ENCODE results near the gene NUDT3.

DNA sequence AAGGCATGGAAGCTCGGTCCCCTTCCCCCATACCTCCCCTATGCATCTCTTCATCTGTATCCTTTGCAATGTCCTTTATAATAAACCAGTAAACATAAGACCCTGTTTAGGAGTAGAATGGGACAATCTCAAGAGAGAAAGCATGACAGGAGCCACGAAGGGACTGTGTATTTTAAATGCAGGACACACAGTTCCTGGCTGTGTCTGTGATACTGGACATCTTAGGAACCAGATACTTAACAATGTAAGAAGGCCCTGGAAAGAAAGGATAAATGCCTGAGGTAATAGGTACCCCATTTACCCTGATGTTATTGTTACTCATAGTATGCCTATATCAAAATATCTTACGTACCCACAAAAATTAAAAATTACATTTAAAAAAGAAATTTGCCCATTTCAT, 36.6 kb downstream of the NUDT3 start:
- TF ChIP-seq, protein P1, sequence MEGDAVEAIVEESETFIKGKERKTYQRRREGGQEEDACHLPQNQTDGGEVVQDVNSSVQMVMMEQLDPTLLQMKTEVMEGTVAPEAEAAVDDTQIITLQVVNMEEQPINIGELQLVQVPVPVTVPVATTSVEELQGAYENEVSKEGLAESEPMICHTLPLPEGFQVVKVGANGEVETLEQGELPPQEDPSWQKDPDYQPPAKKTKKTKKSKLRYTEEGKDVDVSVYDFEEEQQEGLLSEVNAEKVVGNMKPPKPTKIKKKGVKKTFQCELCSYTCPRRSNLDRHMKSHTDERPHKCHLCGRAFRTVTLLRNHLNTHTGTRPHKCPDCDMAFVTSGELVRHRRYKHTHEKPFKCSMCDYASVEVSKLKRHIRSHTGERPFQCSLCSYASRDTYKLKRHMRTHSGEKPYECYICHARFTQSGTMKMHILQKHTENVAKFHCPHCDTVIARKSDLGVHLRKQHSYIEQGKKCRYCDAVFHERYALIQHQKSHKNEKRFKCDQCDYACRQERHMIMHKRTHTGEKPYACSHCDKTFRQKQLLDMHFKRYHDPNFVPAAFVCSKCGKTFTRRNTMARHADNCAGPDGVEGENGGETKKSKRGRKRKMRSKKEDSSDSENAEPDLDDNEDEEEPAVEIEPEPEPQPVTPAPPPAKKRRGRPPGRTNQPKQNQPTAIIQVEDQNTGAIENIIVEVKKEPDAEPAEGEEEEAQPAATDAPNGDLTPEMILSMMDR (IDR thresholded peaks at IDR 0.05 in 4 of 5, conservative IDR thresholded peaks at IDR 0.05 in 1 of 5) = no peak
- no peak for TF ChIP-seq POLR2A (IDR thresholded peaks at IDR 0.05)

All from gastrocnemius medialis (tissue), 4 donors.